Prostate gland (tissue), 2 donors: ENCODE measurements around the gene CLIP1. TPM values are rescaled to one million over a fixed set of nuclear protein-coding genes. Genes with fewer than 3 reads are reported as not detected.
A peak's percentile ranks its signal among the peaks of the same experiment; 100 is the strongest.
"Not testable (repeated sequence)": the region's sequence is repeated elsewhere in the genome, so short reads cannot be mapped to it uniquely, and the experiment has no call there.

Source experiments
- DNase-seq: peaks from one replicate; pipeline ENCODE4 v3.0.0-alpha.2; 2019; ENCODE audit warnings: low spot score
- H3K27ac ChIP-seq, 2 donors: fragments of 200-600 bp; sonication (generic); 2 replicates each; pipeline ENCODE4 v1.5.1; 2017 to 2019
- H3K27me3 ChIP-seq: fragments of 200-600 bp; sonication (generic); replicated peaks from 2 replicates; pipeline ENCODE4 v1.5.1; 2019; ENCODE audit not compliant: insufficient read depth
- H3K36me3 ChIP-seq, 2 donors: fragments of 200-600 bp; sonication (generic); 1 replicate in 1 of 2; 2 replicates in 1 of 2; pipeline versions ENCODE4 v1.5.1 to v1.8.1; 2017 to 2019
- H3K4me1 ChIP-seq: fragments of 200-600 bp; sonication (generic); replicated peaks from 2 replicates; pipeline ENCODE4 v1.5.1; 2019
- H3K4me3 ChIP-seq, 2 donors: fragments of 200-600 bp; sonication (generic); 2 replicates each; pipeline ENCODE4 v1.5.1; 2017 to 2019
- H3K9me3 ChIP-seq: fragments of 200-600 bp; sonication (generic); 2 replicates; pipeline ENCODE4 v1.5.1; 2017
- CTCF ChIP-seq, 4 experiments: fragments of 200-600 bp in 2 of 4; fragments of 450-650 bp in 2 of 4; sonication (generic) in 2 of 4; IDR thresholded peaks; 1 replicate in 3 of 4; 2 replicates in 1 of 4; pipeline ENCODE4 v1.5.1; 2016 to 2019; ENCODE audit warnings: antibody characterized with exemption in 4 of 4, mild to moderate bottlenecking in 2 of 4, moderate library complexity in 2 of 4
- POLR2A ChIP-seq: fragments of 450-650 bp; IDR thresholded peaks from one replicate; pipeline ENCODE4 v1.6.1; 2016; ENCODE audit warnings: antibody characterized with exemption, mild to moderate bottlenecking
- POLR2AphosphoS5 ChIP-seq: sonication (generic); formaldehyde crosslinking; IDR thresholded peaks from one replicate; pipeline ENCODE4 v1.6.1; 2017; ENCODE audit warnings: antibody characterized with exemption
- WGBS: methylation state at CpG from one replicate; pipeline ENCODE4 v1.1.5; 2018; 5-methylcytosine and 5-hydroxymethylcytosine counted together
- intact Hi-C: fragments of 100-400 bp; cut with DNase I; formaldehyde crosslinking; loops from one replicate; pipeline ENCODE4 v1.14.2; 2022
- total RNA-seq, 2 donors: library from RNA; depleted of rRNA; stranded (reverse); fragments of >200 nt; gene quantifications; one replicate each; pipeline ENCODE4 v1.1.0, GENCODE V29; 2016

The CLIP1 gene
- total RNA-seq, 2 donors from 2014 or later, result 59.9 to 84.1 TPM

DNA sequence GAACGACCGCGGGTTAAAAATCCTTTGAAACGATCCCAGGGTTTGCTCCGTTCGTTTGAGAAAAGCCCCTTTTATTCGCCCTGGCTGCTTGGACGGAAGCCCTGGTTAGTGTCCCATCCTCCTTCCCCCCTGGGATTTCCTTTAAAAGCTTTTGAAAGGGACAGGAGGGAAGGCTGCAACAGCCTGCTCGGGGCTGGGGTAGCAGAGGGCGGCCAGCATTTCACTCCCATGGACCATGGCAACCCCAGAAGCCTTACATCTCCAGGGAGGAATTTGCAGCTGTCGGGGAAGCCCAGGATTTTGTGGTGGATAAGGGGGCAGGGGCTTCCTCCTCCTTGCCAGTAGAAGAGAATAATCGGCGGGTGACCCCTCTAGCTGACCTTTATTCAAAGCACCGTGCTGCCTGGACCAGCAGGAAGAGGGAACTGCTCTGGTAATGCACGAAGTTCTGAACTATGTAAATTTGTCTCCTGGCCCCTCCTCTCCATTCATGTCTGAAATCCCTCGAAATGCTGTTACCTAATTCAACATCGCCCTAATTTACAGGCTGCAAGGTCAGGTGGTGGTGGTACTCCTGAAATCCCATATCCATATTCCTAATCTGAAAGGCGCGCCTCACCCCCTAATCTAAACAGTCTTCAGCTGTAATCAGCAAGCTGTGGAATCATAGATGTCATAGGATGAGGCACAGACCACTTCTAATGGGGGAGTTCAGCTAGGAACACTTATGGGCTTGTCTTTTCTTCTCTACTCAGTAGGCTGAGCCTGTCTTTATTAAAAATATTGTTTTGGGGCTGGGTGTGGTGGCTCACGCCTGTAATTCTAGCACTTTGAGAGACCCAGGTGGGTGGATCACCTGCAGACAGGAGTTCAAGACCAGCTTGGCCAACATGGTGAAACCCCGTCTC, 1.0 kb upstream of the CLIP1 start:
- intact Hi-C loops, result no loop called here
- TF ChIP-seq POLR2AphosphoS5 (no peak), CTCF (IDR thresholded peaks at IDR 0.05) (no peak), POLR2A (peak; percentile 36)
- peak overlapping the region; percentile 78 to 93 for H3K4me3 ChIP-seq
- H3K4me1 ChIP-seq, result peaks cover 7% of the 10 kb centered on the region
- 16% methylated on average over 21 of the region's 21 CpGs for WGBS
- no peak for DNase-seq
- H3K27ac ChIP-seq, result peak overlapping the region; percentile 79 to 98
- no peaks in the 10 kb centered on the region for H3K27me3 ChIP-seq
- H3K36me3 ChIP-seq, result no peaks in the 10 kb centered on the region
- H3K9me3 ChIP-seq, result no peaks in the 10 kb centered on the region

DNA sequence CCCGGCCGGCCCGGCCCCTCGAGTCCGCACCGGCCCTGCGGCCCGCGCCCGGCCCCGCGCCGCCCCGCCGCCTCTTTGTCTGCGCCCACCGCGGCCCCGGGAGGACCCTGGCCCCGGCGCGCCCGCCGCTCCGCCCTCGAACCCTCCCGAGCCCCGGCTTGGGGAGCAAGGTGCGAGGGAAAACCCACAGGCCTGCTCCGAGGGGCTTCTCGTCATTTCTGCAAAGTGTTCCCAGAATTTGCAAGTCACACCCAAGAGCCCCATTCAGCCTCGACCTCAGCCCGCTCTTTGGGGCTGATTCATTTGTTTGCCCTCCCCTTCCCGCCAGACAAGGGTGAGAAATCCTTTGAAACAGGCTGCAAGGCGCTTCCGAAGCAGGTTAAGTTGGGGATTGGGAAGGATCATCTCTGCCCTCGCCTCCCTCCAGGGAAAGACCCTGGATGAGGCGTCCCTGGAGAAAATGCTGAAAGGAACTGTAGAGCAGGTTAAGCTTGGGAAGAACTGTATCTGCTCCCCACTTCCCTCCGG, 325 bp upstream of the CLIP1 start:
- intact Hi-C loops, result no loop called here
- peak overlapping the region; percentile 78 to 93 for H3K4me3 ChIP-seq
- no peaks in the 10 kb centered on the region for H3K9me3 ChIP-seq
- H3K27me3 ChIP-seq, result no peaks in the 10 kb centered on the region
- TF ChIP-seq CTCF (IDR thresholded peaks at IDR 0.05), result no peak
- no peak for TF ChIP-seq POLR2AphosphoS5
- no peak for TF ChIP-seq POLR2A
- H3K27ac ChIP-seq, result peak overlapping the region; percentile 79 to 98
- DNase-seq, result no peak
- H3K4me1 ChIP-seq, result peaks cover 7% of the 10 kb centered on the region
- no peaks in the 10 kb centered on the region for H3K36me3 ChIP-seq
- under 1% methylated on average over 24 of the region's 39 CpGs for WGBS

GRCh38 chr12:122421187-122421820, 1.2 kb downstream of the CLIP1 start:
- Histone ChIP-seq H3K4me1 (peaks cover 7% of the 10 kb centered on the region), H3K27me3 (no peaks in the 10 kb centered on the region), H3K9me3 (no peaks in the 10 kb centered on the region), H3K4me3 (peak overlapping the region; percentile 78 to 93), H3K27ac (peak overlapping the region; percentile 97 to 98), H3K36me3 (no peaks in the 10 kb centered on the region)
- WGBS, result 2% methylated on average over 14 of the region's 14 CpGs
- intact Hi-C loops, result no loop called here
- TF ChIP-seq POLR2AphosphoS5, result peak; percentile 52
- peak; percentile 15 for TF ChIP-seq POLR2A
- no peak for TF ChIP-seq CTCF (IDR thresholded peaks at IDR 0.05)
- DNase-seq, result peak; percentile 54

DNA sequence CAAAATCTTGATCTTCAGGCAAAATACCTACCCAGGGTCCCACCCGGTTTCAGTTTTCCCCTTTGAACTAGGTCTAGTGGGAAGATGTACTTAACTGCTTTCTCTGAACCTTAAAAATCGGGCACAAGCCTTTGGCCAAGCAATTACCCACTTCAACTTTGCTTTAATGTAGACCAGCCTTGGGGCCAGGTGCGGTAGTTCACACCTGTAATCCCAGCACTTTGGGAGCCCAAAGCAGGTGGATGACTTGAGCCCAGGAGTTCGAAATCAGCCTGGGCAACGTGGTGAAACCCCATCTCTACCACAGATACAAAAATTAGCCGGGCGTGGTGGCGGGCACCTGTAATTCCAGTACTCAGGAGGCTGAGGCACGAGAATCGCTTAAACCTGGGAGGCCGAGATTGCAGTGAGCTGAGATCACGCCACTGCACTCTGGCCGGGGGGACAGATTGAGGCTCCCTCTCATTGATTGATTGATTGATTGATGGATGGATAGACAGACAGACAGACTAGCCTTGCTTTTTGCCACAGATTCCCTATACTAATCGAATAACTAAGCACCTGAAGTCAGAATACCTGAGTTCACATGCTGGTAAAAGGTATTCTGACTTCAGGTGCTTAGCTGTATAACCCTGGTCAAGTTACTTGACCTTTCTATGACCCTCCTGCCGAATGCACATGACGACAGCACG, 1.9 kb downstream of the CLIP1 start:
- DNase-seq, result no peak
- intact Hi-C loops, result no loop called here
- Histone ChIP-seq H3K27me3 (no peaks in the 10 kb centered on the region), H3K4me3 (no peak overlapping the region), H3K27ac (peak overlapping the region; percentile 97 to 98), H3K9me3 (no peaks in the 10 kb centered on the region), H3K4me1 (peaks cover 7% of the 10 kb centered on the region), H3K36me3 (no peaks in the 10 kb centered on the region)
- TF ChIP-seq POLR2AphosphoS5 (no peak), POLR2A (no peak), CTCF (IDR thresholded peaks at IDR 0.05) (no peak)
- WGBS, result 69% methylated on average over 16 of the region's 17 CpGs

DNA sequence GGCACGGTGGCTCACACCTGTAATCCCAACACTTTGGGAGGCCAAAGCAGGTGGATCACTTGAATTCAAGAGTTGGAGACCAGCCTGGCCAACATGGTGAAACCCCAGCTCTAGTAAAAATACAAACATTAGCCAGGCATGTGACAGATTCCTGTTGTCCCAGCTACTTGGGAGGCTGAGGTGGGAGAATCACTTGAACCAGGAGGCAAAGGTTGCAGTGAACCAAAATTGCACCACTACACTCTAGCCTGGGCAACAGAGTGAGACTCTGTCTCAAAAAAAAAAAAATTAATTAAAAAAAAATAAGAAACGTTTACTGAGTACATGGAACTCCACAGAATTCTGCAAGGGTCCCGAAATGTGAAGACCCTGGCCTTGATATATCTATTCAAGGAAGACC, 3.4 kb downstream of the CLIP1 start:
- H3K9me3 ChIP-seq, intact Hi-C loops, H3K36me3 ChIP-seq, H3K27me3 ChIP-seq, DNase-seq, H3K27ac ChIP-seq, H3K4me1 ChIP-seq, H3K4me3 ChIP-seq: not testable (repeated sequence)
- 81% methylated on average over 3 of the region's 3 CpGs for WGBS

DNA sequence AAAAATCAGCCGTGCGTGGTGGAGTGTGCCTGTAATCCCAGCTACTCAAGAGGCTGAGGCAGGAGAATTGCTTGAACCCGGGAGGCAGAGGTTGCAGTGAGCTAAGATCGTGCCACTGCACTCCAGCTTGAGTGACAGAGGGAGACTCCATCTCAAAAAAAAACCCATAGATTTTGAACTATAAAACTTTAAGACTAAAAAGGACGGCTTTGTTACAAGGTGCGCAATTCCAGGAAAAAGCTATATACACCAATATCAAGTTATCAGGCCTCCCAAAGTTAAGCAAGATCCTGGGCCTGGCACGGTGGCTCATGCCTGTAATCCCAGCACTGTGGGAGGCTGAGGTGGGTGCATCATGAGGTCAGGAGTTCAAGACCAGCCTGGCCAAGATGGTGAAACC, 6.8 kb downstream of the CLIP1 start:
- H3K4me1 ChIP-seq, result peaks cover 15% of the 10 kb centered on the region
- H3K9me3 ChIP-seq, DNase-seq, H3K4me3 ChIP-seq, H3K27ac ChIP-seq, H3K27me3 ChIP-seq, H3K36me3 ChIP-seq, intact Hi-C loops: not testable (repeated sequence)
- WGBS, result 86% methylated on average over 7 of the region's 7 CpGs
